Trophoblast cell (in vitro differentiated cells and primary cell): ENCODE results near the gene UNC13B.

Experiments used
- DNase-seq, 2 donors: peaks; one replicate each; pipeline ENCODE4 v3.0.0-alpha.2; 2016
- H2AFZ ChIP-seq: 2 replicates; pipeline ENCODE4 v1.6.1; 2013; ENCODE audit warnings: low read length, moderate library complexity, mild to moderate bottlenecking; ENCODE audit not compliant: insufficient read depth, poor library complexity
- H2AK5ac ChIP-seq: 2 replicates; pipeline ENCODE4 v1.6.1; 2013; ENCODE audit warnings: mild to moderate bottlenecking, low read length
- H2BK120ac ChIP-seq: 2 replicates; pipeline ENCODE4 v1.6.1; 2013; ENCODE audit warnings: low read length, mild to moderate bottlenecking, moderate library complexity; ENCODE audit not compliant: insufficient read depth, poor library complexity
- H2BK12ac ChIP-seq: 2 replicates; pipeline ENCODE4 v1.6.1; 2013; ENCODE audit warnings: mild to moderate bottlenecking, low read length, moderate library complexity
- H2BK5ac ChIP-seq: 2 replicates; pipeline ENCODE4 v1.6.1; 2013; ENCODE audit warnings: low read length, low read depth, moderate library complexity, mild to moderate bottlenecking; ENCODE audit not compliant: poor library complexity
- H3K14ac ChIP-seq: 2 replicates; pipeline ENCODE4 v1.6.1; 2013; ENCODE audit warnings: mild to moderate bottlenecking, low read length
- H3K18ac ChIP-seq: 2 replicates; pipeline ENCODE4 v1.6.1; 2013; ENCODE audit warnings: mild to moderate bottlenecking, low read length
- H3K23ac ChIP-seq: 2 replicates; pipeline ENCODE4 v1.6.1; 2013; ENCODE audit warnings: low read length
- H3K27ac ChIP-seq: 2 replicates; pipeline ENCODE4 v1.5.1; 2013; ENCODE audit warnings: low read depth, mild to moderate bottlenecking, inconsistent platforms, low read length, moderate library complexity
- H3K27me3 ChIP-seq: 2 replicates; pipeline ENCODE4 v1.6.1; 2013; ENCODE audit warnings: inconsistent platforms, mild to moderate bottlenecking, low read length, moderate library complexity; ENCODE audit not compliant: insufficient read depth
- H3K36me3 ChIP-seq, 2 experiments: 1 replicate in 1 of 2; 2 replicates in 1 of 2; pipeline ENCODE4 v1.6.1; 2013; ENCODE audit warnings: low read length in 2 of 2, mild to moderate bottlenecking in 2 of 2, moderate library complexity in 1 of 2; ENCODE audit not compliant: insufficient read depth in 2 of 2, control insufficient read depth in 1 of 2
- H3K4ac ChIP-seq: 2 replicates; pipeline ENCODE4 v1.6.1; 2013; ENCODE audit warnings: low read depth, mild to moderate bottlenecking, low read length, moderate library complexity
- H3K4me1 ChIP-seq, 2 experiments: 1 replicate in 1 of 2; 2 replicates in 1 of 2; pipeline ENCODE4 v1.6.1; 2013; ENCODE audit warnings: low read length in 2 of 2, mild to moderate bottlenecking in 2 of 2, moderate library complexity in 1 of 2; ENCODE audit not compliant: insufficient read depth in 2 of 2, control insufficient read depth in 1 of 2
- H3K4me2 ChIP-seq: 2 replicates; pipeline ENCODE4 v1.6.1; 2013; ENCODE audit warnings: inconsistent platforms, mild to moderate bottlenecking, low read length, moderate library complexity
- H3K4me3 ChIP-seq: 2 replicates; pipeline ENCODE4 v1.5.1; 2013; ENCODE audit warnings: mild to moderate bottlenecking, low read depth, low read length, inconsistent platforms
- H3K79me1 ChIP-seq: one replicate; pipeline ENCODE4 v1.6.1; 2013; ENCODE audit warnings: low read length
- H3K79me2 ChIP-seq: 2 replicates; pipeline ENCODE4 v1.6.1; 2013; ENCODE audit warnings: low read length, mild to moderate bottlenecking; ENCODE audit not compliant: control insufficient read depth, insufficient read depth, poor library complexity
- H3K9ac ChIP-seq: 2 replicates; pipeline ENCODE4 v1.6.1; 2013; ENCODE audit warnings: mild to moderate bottlenecking, low read length
- H3K9me3 ChIP-seq: 2 replicates; pipeline ENCODE4 v1.6.1; 2013; ENCODE audit warnings: low read depth, mild to moderate bottlenecking, control low read depth, inconsistent platforms, low read length; ENCODE audit not compliant: insufficient read depth
- H4K12ac ChIP-seq: 2 replicates; pipeline ENCODE4 v1.6.1; 2013; ENCODE audit warnings: low read depth, mild to moderate bottlenecking, low read length, moderate library complexity
- H4K8ac ChIP-seq: 2 replicates; pipeline ENCODE4 v1.6.1; 2013; ENCODE audit warnings: low read depth, mild to moderate bottlenecking, low read length, moderate library complexity
- H4K91ac ChIP-seq: one replicate; pipeline ENCODE4 v1.6.1; 2013; ENCODE audit warnings: low read depth, mild to moderate bottlenecking, low read length, moderate library complexity
- WGBS: extraction: QIAGEN DNeasy Blood & Tissue Kit; methylation state at CpG from one replicate; pipeline ENCODE4 v1.1.7; 2013; ENCODE audit warnings: missing lambda C conversion rate; ENCODE audit not compliant: insufficient read length, insufficient coverage; ENCODE audit errors: extremely low coverage; 5-methylcytosine and 5-hydroxymethylcytosine counted together

UNC13B gene

GRCh38 chr9:35287987-35288632 is 126.3 kb downstream of the UNC13B start:
- no peak overlapping the region for H3K9ac ChIP-seq
- H3K36me3 ChIP-seq = no peaks in the 10 kb centered on the region
- H2BK12ac ChIP-seq = no peak overlapping the region
- no peaks in the 10 kb centered on the region for H3K4me1 ChIP-seq
- no peak overlapping the region for H3K18ac ChIP-seq
- H2BK5ac ChIP-seq = no peak overlapping the region
- H3K79me2 ChIP-seq = no peaks in the 10 kb centered on the region
- H3K14ac ChIP-seq = no peak overlapping the region
- H2AK5ac ChIP-seq = no peak overlapping the region
- H4K91ac ChIP-seq = no peak overlapping the region
- no peak overlapping the region for H3K4ac ChIP-seq
- H3K4me3 ChIP-seq = no peak overlapping the region
- H3K9me3 ChIP-seq = no peaks in the 10 kb centered on the region
- no peaks in the 10 kb centered on the region for H3K27me3 ChIP-seq
- no peak overlapping the region for H4K8ac ChIP-seq
- no peak for DNase-seq
- no peak overlapping the region for H2AFZ ChIP-seq
- H3K23ac ChIP-seq = no peak overlapping the region
- no peak overlapping the region for H2BK120ac ChIP-seq
- no peaks in the 10 kb centered on the region for H3K79me1 ChIP-seq
- WGBS = no CpG with 5 or more reads among the region's 3 CpGs
- no peak overlapping the region for H3K27ac ChIP-seq
- no peak overlapping the region for H4K12ac ChIP-seq
- H3K4me2 ChIP-seq = no peak overlapping the region

DNA sequence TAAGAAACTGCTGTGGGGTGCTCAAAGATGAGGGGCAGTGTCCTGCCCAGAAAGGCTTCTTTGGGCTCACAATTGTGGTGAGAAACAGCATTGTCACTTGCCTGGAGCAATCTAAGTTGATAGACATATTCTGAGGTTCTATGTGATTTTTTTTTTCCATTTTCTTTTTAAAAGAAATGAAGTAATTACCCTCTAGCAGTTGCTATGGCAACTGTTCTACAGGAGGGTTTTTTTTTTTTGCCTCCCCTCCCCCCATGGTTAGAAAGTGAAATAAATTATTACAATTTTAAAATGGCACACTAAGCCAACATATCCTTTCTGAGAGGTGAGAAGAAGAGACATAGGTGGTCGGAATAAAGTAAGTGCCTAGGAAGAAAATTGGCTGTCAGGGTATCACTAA is 127.0 kb downstream of the UNC13B start:
- no peak overlapping the region for H2AFZ ChIP-seq
- no peaks in the 10 kb centered on the region for H3K27me3 ChIP-seq
- no peak for DNase-seq
- H3K4me1 ChIP-seq = no peaks in the 10 kb centered on the region
- H4K91ac ChIP-seq = no peak overlapping the region
- no peak overlapping the region for H4K12ac ChIP-seq
- no peak overlapping the region for H2BK12ac ChIP-seq
- no peak overlapping the region for H3K4me2 ChIP-seq
- H3K4me3 ChIP-seq = no peak overlapping the region
- no peak overlapping the region for H2AK5ac ChIP-seq
- no peak overlapping the region for H4K8ac ChIP-seq
- no CpG with 5 or more reads among the region's 1 CpG for WGBS
- H3K4ac ChIP-seq = no peak overlapping the region
- H3K36me3 ChIP-seq = no peaks in the 10 kb centered on the region
- H3K14ac ChIP-seq = no peak overlapping the region
- no peak overlapping the region for H3K9ac ChIP-seq
- no peak overlapping the region for H2BK5ac ChIP-seq
- H3K79me1 ChIP-seq = no peaks in the 10 kb centered on the region
- no peaks in the 10 kb centered on the region for H3K9me3 ChIP-seq
- no peaks in the 10 kb centered on the region for H3K79me2 ChIP-seq
- no peak overlapping the region for H3K23ac ChIP-seq
- H2BK120ac ChIP-seq = no peak overlapping the region
- H3K27ac ChIP-seq = no peak overlapping the region
- H3K18ac ChIP-seq = no peak overlapping the region

DNA sequence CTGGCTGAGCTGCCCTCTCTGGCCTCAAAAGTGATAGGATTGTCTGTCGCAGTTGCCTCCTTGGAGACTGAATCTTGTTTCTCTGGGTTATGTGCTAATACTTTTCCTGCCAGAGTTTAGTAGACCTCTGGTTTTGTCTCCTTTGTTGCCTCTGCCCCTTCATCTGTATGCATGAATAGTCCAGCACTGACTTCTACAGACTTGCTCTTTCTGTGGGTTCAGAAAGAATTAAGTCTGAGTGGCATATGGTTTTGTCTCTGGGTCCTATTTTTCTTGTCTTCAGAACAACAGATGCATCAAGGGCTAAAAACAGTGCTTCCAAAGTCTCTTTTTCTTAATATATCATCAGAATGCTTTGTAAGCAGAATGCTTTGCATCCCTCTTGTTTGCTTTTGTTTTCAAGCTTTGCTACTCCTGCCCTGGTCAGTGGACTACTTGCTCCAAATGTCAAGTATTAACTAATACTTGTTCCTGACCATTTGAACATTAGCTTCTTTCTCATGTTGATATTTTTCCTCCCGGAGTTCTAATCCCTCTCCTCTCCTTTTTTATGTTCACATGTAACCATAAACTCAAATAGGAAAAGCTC is 131.7 kb downstream of the UNC13B start:
- Histone ChIP-seq H3K18ac (no peak overlapping the region), H2BK12ac (no peak overlapping the region), H3K4me2 (no peak overlapping the region), H3K36me3 (no peaks in the 10 kb centered on the region), H2BK5ac (no peak overlapping the region), H3K4me3 (no peak overlapping the region), H4K91ac (no peak overlapping the region), H3K9me3 (no peaks in the 10 kb centered on the region), H4K12ac (no peak overlapping the region), H3K23ac (no peak overlapping the region), H2AFZ (no peak overlapping the region), H3K79me1 (no peaks in the 10 kb centered on the region), H3K79me2 (no peaks in the 10 kb centered on the region), H3K14ac (no peak overlapping the region), H3K27me3 (no peaks in the 10 kb centered on the region), H3K27ac (no peak overlapping the region), H3K9ac (no peak overlapping the region), H3K4ac (no peak overlapping the region), H3K4me1 (no peaks in the 10 kb centered on the region), H2BK120ac (no peak overlapping the region), H4K8ac (no peak overlapping the region), H2AK5ac (no peak overlapping the region)
- no peak for DNase-seq
- WGBS = no CpG with 5 or more reads among the region's 2 CpGs

- H3K79me2 ChIP-seq = no peaks in the 10 kb centered on the region
- H3K4ac ChIP-seq = no peak overlapping the region
- H4K91ac ChIP-seq = no peak overlapping the region
- no peak overlapping the region for H3K4me2 ChIP-seq
- no peaks in the 10 kb centered on the region for H3K9me3 ChIP-seq
- no peak overlapping the region for H3K4me3 ChIP-seq
- H2AFZ ChIP-seq = no peak overlapping the region
- no peak overlapping the region for H2AK5ac ChIP-seq
- WGBS = no CpG with 5 or more reads among the region's 6 CpGs
- no peak overlapping the region for H3K27ac ChIP-seq
- no peaks in the 10 kb centered on the region for H3K79me1 ChIP-seq
- H2BK12ac ChIP-seq = no peak overlapping the region
- no peak overlapping the region for H3K23ac ChIP-seq
- H3K36me3 ChIP-seq = no peaks in the 10 kb centered on the region
- no peaks in the 10 kb centered on the region for H3K27me3 ChIP-seq
- no peak overlapping the region for H3K14ac ChIP-seq
- no peak overlapping the region for H4K8ac ChIP-seq
- H3K9ac ChIP-seq = no peak overlapping the region
- no peak overlapping the region for H2BK120ac ChIP-seq
- no peak overlapping the region for H3K18ac ChIP-seq
- H3K4me1 ChIP-seq = no peaks in the 10 kb centered on the region
- H4K12ac ChIP-seq = no peak overlapping the region
- H2BK5ac ChIP-seq = no peak overlapping the region
- DNase-seq = no peak
Observed at GRCh38 chr9:35294066-35294465, 132.3 kb downstream of the UNC13B start.
